Karpas-422 (cell line): ENCODE measurements around the gene IGFALS. TPM values are rescaled to one million over a fixed set of nuclear protein-coding genes. Genes with fewer than 3 reads are reported as not detected.

Source experiments
- DNase-seq: peaks from one replicate; pipeline ENCODE4 v3.0.0-alpha.2; 2015
- H2AFZ ChIP-seq: fragments of 200-600 bp; sonication (generic); 2 replicates; pipeline ENCODE4 v1.6.1; 2014; ENCODE audit warnings: antibody characterized with exemption, low read length, mixed read lengths
- H3K27ac ChIP-seq: fragments of 200-600 bp; sonication (generic); 2 replicates; pipeline ENCODE4 v1.5.1; 2014; ENCODE audit warnings: mild to moderate bottlenecking, low read length, moderate library complexity
- H3K27me3 ChIP-seq: fragments of 200-600 bp; sonication (generic); 2 replicates; pipeline ENCODE4 v1.6.1; 2014; ENCODE audit warnings: low read length, mixed read lengths
- H3K36me3 ChIP-seq: fragments of 200-600 bp; sonication (generic); 2 replicates; pipeline ENCODE4 v1.6.1; 2014; ENCODE audit warnings: low read length, mixed read lengths; ENCODE audit not compliant: insufficient read depth
- H3K4me1 ChIP-seq: fragments of 200-600 bp; sonication (generic); 2 replicates; pipeline ENCODE4 v1.6.1; 2014; ENCODE audit warnings: mild to moderate bottlenecking, low read length, mixed read lengths
- H3K4me2 ChIP-seq: fragments of 200-600 bp; sonication (generic); 2 replicates; pipeline ENCODE4 v1.6.1; 2014; ENCODE audit warnings: low read length, low read depth, mild to moderate bottlenecking; ENCODE audit not compliant: poor library complexity, severe bottlenecking
- H3K4me3 ChIP-seq: fragments of 200-600 bp; sonication (generic); 2 replicates; pipeline ENCODE4 v1.5.1; 2014; ENCODE audit warnings: mild to moderate bottlenecking, antibody characterized with exemption, low read length, mixed read lengths
- H3K79me2 ChIP-seq: fragments of 200-600 bp; sonication (generic); 2 replicates; pipeline ENCODE4 v1.6.1; 2014; ENCODE audit warnings: mild to moderate bottlenecking, low read length, mixed read lengths
- H3K9ac ChIP-seq: fragments of 200-600 bp; sonication (generic); 2 replicates; pipeline ENCODE4 v1.6.0; 2014; ENCODE audit warnings: low read length
- H3K9me2 ChIP-seq: fragments of 200-600 bp; sonication (generic), shearing (Covaris generic); replicated peaks from 2 replicates; pipeline ENCODE4 v1.6.0; 2014; ENCODE audit warnings: mild to moderate bottlenecking, low read length, moderate library complexity; ENCODE audit not compliant: insufficient read depth
- H3K9me3 ChIP-seq: fragments of 300-700, 200-600 bp; sonication (generic); 2 replicates; pipeline ENCODE4 v1.6.1; 2014; ENCODE audit warnings: low read length, mixed read lengths
- H4K20me1 ChIP-seq: fragments of 200-600 bp; sonication (generic); 2 replicates; pipeline ENCODE4 v1.6.1; 2014; ENCODE audit warnings: mild to moderate bottlenecking, antibody characterized with exemption, low read length, low read depth; ENCODE audit not compliant: insufficient read depth
- total RNA-seq: library from RNA; depleted of rRNA; stranded (reverse); fragments of >200 nt; shearing (Covaris generic); gene quantifications from 2 replicates; pipeline ENCODE4 v1.2.3, GENCODE V29; 2014; ENCODE audit warnings: low replicate concordance

IGFALS gene
- total RNA-seq, 1 experiment from 2014 or later, result not detected

- Histone ChIP-seq H3K36me3 (0 out of 2 replicates have a peak, but pooled peaks cover 2% of the 10 kb centered on the region), H3K4me2 (no peak overlapping the region), H2AFZ (no peak overlapping the region), H3K9me2 (no peaks in the 10 kb centered on the region), H3K27ac (no peak overlapping the region), H3K79me2 (no peaks in the 10 kb centered on the region), H3K4me1 (no peaks in the 10 kb centered on the region), H3K27me3 (no peaks in the 10 kb centered on the region), H4K20me1 (no peaks in the 10 kb centered on the region), H3K9me3 (no peaks in the 10 kb centered on the region), H3K9ac (no peak overlapping the region), H3K4me3 (no peak overlapping the region)
- DNase-seq, result no peak
Measured at GRCh38 chr16:1757714-1758461, 35.6 kb downstream of the IGFALS start.

- DNase-seq, result no peak
- Histone ChIP-seq H2AFZ (no peak overlapping the region), H3K9me2 (no peaks in the 10 kb centered on the region), H3K79me2 (no peaks in the 10 kb centered on the region), H3K27me3 (no peaks in the 10 kb centered on the region), H3K27ac (no peak overlapping the region), H4K20me1 (no peaks in the 10 kb centered on the region), H3K4me1 (no peaks in the 10 kb centered on the region), H3K9me3 (no peaks in the 10 kb centered on the region), H3K4me3 (no peak overlapping the region), H3K4me2 (no peak overlapping the region), H3K36me3 (0 out of 2 replicates have a peak, but pooled peaks cover 2% of the 10 kb centered on the region), H3K9ac (no peak overlapping the region)
Measured at GRCh38 chr16:1754204-1754603, 39.3 kb downstream of the IGFALS start.

GRCh38 chr16:1752853-1753252 lies 40.7 kb downstream of the IGFALS start:
- H4K20me1 ChIP-seq, result no peaks in the 10 kb centered on the region
- no peak for DNase-seq
- no peaks in the 10 kb centered on the region for H3K79me2 ChIP-seq
- H3K9ac ChIP-seq, result no peak overlapping the region
- H2AFZ ChIP-seq, result no peak overlapping the region
- no peaks in the 10 kb centered on the region for H3K27me3 ChIP-seq
- H3K27ac ChIP-seq, result no peak overlapping the region
- H3K36me3 ChIP-seq, result 0 out of 2 replicates have a peak, but pooled peaks cover 2% of the 10 kb centered on the region
- H3K4me1 ChIP-seq, result no peaks in the 10 kb centered on the region
- no peak overlapping the region for H3K4me2 ChIP-seq
- H3K9me3 ChIP-seq, result no peaks in the 10 kb centered on the region
- H3K9me2 ChIP-seq, result no peaks in the 10 kb centered on the region
- H3K4me3 ChIP-seq, result no peak overlapping the region

- H3K4me1 ChIP-seq, result no peaks in the 10 kb centered on the region
- H3K9me2 ChIP-seq, result no peaks in the 10 kb centered on the region
- DNase-seq, result no peak
- no peaks in the 10 kb centered on the region for H3K9me3 ChIP-seq
- no peak overlapping the region for H3K9ac ChIP-seq
- H3K79me2 ChIP-seq, result no peaks in the 10 kb centered on the region
- no peaks in the 10 kb centered on the region for H4K20me1 ChIP-seq
- no peak overlapping the region for H3K4me2 ChIP-seq
- 0 out of 2 replicates have a peak, but pooled peaks cover 2% of the 10 kb centered on the region for H3K36me3 ChIP-seq
- H3K27ac ChIP-seq, result no peak overlapping the region
- no peaks in the 10 kb centered on the region for H3K27me3 ChIP-seq
- no peak overlapping the region for H2AFZ ChIP-seq
- H3K4me3 ChIP-seq, result no peak overlapping the region
Measured at GRCh38 chr16:1751946-1752345, 41.6 kb downstream of the IGFALS start.

GRCh38 chr16:1749152-1750117 lies 44.1 kb downstream of the IGFALS start:
- Histone ChIP-seq H3K4me2 (no peak overlapping the region), H3K9ac (no peak overlapping the region), H3K79me2 (no peaks in the 10 kb centered on the region), H4K20me1 (no peaks in the 10 kb centered on the region), H3K9me3 (no peaks in the 10 kb centered on the region), H3K4me3 (no peak overlapping the region), H3K27ac (no peak overlapping the region), H3K9me2 (no peaks in the 10 kb centered on the region), H3K27me3 (no peaks in the 10 kb centered on the region), H3K36me3 (no peaks in the 10 kb centered on the region), H2AFZ (no peak overlapping the region), H3K4me1 (no peaks in the 10 kb centered on the region)
- DNase-seq, result no peak

- Histone ChIP-seq H3K4me1 (no peaks in the 10 kb centered on the region), H3K9me3 (no peaks in the 10 kb centered on the region), H2AFZ (no peak overlapping the region), H3K4me2 (no peak overlapping the region), H3K36me3 (no peaks in the 10 kb centered on the region), H3K4me3 (no peak overlapping the region), H3K9ac (no peak overlapping the region), H3K27ac (no peak overlapping the region), H3K79me2 (no peaks in the 10 kb centered on the region), H3K9me2 (no peaks in the 10 kb centered on the region), H3K27me3 (no peaks in the 10 kb centered on the region), H4K20me1 (no peaks in the 10 kb centered on the region)
- no peak for DNase-seq
Measured at GRCh38 chr16:1747934-1748333, 45.6 kb downstream of the IGFALS start.

GRCh38 chr16:1746693-1747195 lies 46.8 kb downstream of the IGFALS start:
- H3K79me2 ChIP-seq, result no peaks in the 10 kb centered on the region
- no peak overlapping the region for H3K4me2 ChIP-seq
- H3K9ac ChIP-seq, result no peak overlapping the region
- H3K27me3 ChIP-seq, result no peaks in the 10 kb centered on the region
- DNase-seq, result no peak
- no peak overlapping the region for H2AFZ ChIP-seq
- H3K9me3 ChIP-seq, result no peaks in the 10 kb centered on the region
- H3K27ac ChIP-seq, result no peak overlapping the region
- H4K20me1 ChIP-seq, result no peaks in the 10 kb centered on the region
- no peaks in the 10 kb centered on the region for H3K4me1 ChIP-seq
- no peaks in the 10 kb centered on the region for H3K36me3 ChIP-seq
- H3K4me3 ChIP-seq, result no peak overlapping the region
- H3K9me2 ChIP-seq, result no peaks in the 10 kb centered on the region
